HG03565 (cell line): ENCODE measurements around the gene OSBPL1A.

Source experiments
- ATAC-seq: cut with Tn5 transposase; IDR thresholded peaks from one replicate; pipeline ENCODE4 v1.9.1; 2021; ENCODE audit warnings: mild to moderate bottlenecking, moderate library complexity; ENCODE audit not compliant: unreplicated experiment

OSBPL1A gene

GRCh38 chr18:24397694-24398368 lies at the start of gene OSBPL1A:
TSS of gene OSBPL1A (minus strand) at chr18:24397824. CDS start at chr18:24377533, 20,291 bp downstream.
- no peak for ATAC-seq

- ATAC-seq: no peak
These were observed 49.4 kb upstream of the OSBPL1A start for GRCh38 chr18:24446953-24447538.

- peak; percentile 68 for ATAC-seq
These were observed 48.8 kb upstream of the OSBPL1A start for GRCh38 chr18:24446453-24446852.

- peak; percentile 61 for ATAC-seq
These were observed 46.2 kb upstream of the OSBPL1A start for GRCh38 chr18:24443870-24444269.

- no peak for ATAC-seq
These were observed 39.3 kb upstream of the OSBPL1A start for GRCh38 chr18:24436939-24437338.

GRCh38 chr18:24432618-24433017 lies 35.0 kb upstream of the OSBPL1A start:
- no peak for ATAC-seq

- ATAC-seq: no peak
These were observed 31.6 kb upstream of the OSBPL1A start for GRCh38 chr18:24429188-24429587.

GRCh38 chr18:24428709-24429108 lies 31.1 kb upstream of the OSBPL1A start:
- ATAC-seq: no peak

- ATAC-seq: no peak
These were observed 29.9 kb upstream of the OSBPL1A start for GRCh38 chr18:24427484-24427883.

- ATAC-seq: peak; percentile 76
These were observed 29.0 kb upstream of the OSBPL1A start, which contains the start of gene IMPACT for GRCh38 chr18:24426398-24427294. TSS of gene IMPACT (plus strand) at chr18:24426670. CDS start at chr18:24426757, 87 bp downstream.

- ATAC-seq: no peak
These were observed 28.4 kb upstream of the OSBPL1A start for GRCh38 chr18:24426073-24426397.

GRCh38 chr18:24421831-24422230 lies 24.2 kb upstream of the OSBPL1A start:
- no peak for ATAC-seq

- ATAC-seq: no peak
These were observed 22.9 kb upstream of the OSBPL1A start for GRCh38 chr18:24420551-24420950.

- no peak for ATAC-seq
These were observed 19.9 kb upstream of the OSBPL1A start for GRCh38 chr18:24417480-24417879.

- ATAC-seq: peak; percentile 80
These were observed 16.9 kb upstream of the OSBPL1A start for GRCh38 chr18:24414349-24415003.

- no peak for ATAC-seq
These were observed 15.5 kb upstream of the OSBPL1A start for GRCh38 chr18:24413148-24413547.

GRCh38 chr18:24408496-24408895 lies 10.9 kb upstream of the OSBPL1A start:
- no peak for ATAC-seq

GRCh38 chr18:24404591-24404990 lies 7.0 kb upstream of the OSBPL1A start:
- no peak for ATAC-seq

GRCh38 chr18:24403076-24403475 lies 5.5 kb upstream of the OSBPL1A start:
- no peak for ATAC-seq

- no peak for ATAC-seq
These were observed 4.7 kb upstream of the OSBPL1A start for GRCh38 chr18:24402209-24402785.

GRCh38 chr18:24400587-24400986 lies 3.0 kb upstream of the OSBPL1A start:
- no peak for ATAC-seq
